HG03045 (cell line): ENCODE results near the gene ESAM.
A peak's percentile ranks its signal among the peaks of the same experiment; 100 is the strongest.

ENCODE experiments used
- ATAC-seq: cut with Tn5 transposase; IDR thresholded peaks from one replicate; pipeline ENCODE4 v1.9.1; 2021; ENCODE audit warnings: mild to moderate bottlenecking, moderate library complexity; ENCODE audit not compliant: unreplicated experiment

The ESAM gene

GRCh38 chr11:124737638-124738305, 24.3 kb downstream of the ESAM start:
- ATAC-seq = no peak

- ATAC-seq = no peak
These were observed 25.4 kb downstream of the ESAM start for GRCh38 chr11:124736736-124737135.

DNA sequence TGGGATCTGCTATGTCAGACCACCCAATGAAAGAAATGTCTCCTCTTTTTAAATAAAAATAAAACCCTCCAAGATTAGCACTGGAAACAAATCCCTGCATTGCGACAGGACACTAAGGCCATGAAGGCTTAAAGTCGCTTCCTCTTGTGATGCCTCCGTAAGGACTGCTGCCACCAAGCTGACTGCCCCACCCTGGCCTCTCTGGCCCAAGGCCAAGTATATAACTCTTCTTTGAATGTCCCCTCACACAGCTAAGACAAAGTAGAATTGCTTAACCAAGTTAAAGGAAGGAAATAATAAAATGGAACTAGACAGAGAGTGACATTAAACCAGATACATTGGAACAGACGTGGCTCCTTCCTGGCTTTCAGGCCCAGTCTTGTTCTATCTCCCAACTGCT, 29.9 kb downstream of the ESAM start:
- no peak for ATAC-seq

DNA sequence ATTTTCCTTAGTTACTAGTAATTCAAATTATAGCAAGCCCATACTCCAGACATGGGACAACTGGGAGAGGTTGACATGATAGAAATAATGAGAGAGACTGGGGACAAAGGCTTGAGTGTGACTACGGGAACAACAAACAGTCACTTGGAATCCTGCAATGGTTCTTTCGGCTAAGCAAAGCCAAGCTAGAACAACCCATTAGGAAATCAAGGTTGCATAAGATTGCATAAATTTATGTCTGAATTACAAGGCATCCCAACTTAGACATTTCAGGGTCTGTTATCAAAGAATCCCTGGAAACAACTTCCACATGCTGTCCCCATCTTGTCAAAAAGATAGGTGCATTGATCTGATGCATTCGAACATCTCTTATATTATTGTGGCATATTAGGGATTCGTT, 32.5 kb downstream of the ESAM start:
- ATAC-seq = no peak

DNA sequence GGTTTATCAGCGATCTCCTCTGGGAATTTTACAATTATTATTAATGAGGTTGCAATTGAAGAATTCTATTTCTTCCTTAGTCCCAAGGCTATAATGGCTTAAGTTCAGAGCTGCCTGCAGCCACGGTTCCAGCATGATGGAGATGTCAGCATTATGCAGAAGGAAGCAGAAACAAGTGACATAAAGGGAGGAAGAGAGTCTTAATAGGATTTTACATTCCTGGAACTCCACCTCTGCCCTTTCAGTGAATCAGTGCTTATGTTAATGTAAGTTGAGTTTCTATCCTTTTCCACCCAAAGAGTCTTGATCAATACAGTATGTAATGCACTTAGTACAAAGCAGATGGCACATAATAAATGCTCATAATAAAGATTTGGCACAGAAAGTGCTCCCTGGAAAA, 34.0 kb downstream of the ESAM start:
- ATAC-seq = no peak

GRCh38 chr11:124727474-124727873, 34.6 kb downstream of the ESAM start:
- ATAC-seq = no peak

DNA sequence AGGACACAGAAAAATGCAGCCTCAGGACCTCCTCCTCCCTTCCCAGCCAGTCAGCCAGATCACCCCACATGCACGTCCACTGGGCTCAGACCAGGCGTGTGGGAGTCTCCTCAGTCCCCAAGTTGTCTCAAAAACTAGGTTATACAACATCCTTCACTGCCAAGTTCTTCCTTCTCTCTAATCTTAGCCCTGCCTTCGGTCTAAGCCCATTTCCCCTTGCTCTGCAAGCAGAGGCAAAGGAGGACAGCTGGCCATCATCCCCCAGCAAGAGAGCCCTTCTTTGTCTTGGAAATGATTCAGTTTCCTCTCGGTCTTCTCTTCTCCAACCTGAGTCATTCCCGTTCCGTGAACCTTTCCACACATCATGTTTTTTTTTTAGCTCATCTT, 36.4 kb downstream of the ESAM start:
- no peak for ATAC-seq

DNA sequence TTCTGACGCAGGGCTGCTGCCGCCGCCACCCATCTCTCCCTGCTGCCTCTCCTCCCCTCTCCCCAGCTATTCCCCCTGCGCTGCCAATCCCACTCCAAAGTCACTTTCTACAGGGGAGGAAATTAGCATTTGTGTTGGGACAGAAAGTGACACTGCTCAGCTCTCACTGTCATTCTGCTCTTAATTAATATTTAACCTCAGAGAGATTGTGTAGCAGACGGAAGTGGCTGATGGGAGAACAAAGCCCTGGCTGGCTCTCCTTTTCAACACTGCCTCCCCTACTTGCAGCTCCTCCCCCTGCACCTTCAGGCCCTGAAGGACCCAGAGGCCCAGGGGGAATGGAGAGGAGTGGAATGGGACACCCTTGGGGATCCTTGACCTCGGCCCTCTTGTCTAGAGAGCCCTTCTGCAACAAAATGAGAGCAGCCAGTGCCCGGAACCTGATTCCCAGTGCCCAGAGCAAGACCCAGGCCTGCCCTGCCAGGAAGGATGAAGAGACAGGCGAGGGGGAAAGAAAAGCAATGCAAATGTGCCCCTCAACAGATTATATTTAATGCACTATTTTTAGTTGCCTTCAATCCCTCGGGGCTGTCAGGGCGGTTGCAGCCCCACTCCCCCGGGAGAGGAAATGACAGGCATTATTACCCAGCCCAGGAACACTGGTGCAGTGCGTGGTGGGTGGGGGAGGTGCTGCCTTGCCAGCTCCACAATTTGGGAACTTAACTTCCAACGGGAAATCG, 36.9 kb downstream of the ESAM start:
- ATAC-seq = peak; percentile 67

DNA sequence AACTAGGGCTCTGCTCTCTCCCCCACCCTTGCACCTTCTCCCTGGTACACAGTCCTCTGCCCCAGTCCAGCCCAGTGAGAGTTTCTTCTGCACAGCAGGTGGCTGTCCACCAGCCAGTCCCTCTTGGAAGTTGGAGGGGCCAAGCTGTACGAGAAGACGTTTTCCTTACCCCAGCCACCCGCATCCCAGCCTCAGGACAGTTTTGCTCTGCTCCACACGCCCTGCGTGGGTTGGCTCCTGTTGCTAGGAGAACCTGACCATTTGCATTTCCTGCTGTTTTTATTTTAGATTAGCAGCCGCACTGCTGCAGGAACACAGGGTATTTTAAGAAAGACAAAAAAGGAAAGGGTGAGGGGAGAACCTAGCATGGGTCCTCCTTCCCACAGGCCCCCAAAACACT, 39.9 kb downstream of the ESAM start:
- ATAC-seq = no peak

DNA sequence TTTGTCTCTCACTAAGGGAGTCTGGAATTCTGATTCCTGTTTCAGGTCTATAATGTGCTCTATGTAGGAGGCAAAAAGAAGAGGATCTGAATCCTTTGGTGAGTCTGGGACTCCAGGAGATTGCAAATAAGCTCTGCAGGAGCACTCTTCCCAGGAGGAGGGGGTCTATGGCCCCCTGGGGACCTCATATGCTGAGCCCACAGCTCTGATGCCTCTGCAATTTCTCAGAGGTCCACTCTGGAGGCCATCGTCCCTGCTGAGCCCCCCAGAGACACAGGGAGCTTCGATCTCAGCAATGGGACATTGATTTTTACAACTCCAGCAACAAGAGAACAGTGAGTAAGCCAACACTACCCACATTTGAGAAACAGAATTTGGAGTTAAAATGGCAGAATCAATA, 42.6 kb downstream of the ESAM start:
- no peak for ATAC-seq

DNA sequence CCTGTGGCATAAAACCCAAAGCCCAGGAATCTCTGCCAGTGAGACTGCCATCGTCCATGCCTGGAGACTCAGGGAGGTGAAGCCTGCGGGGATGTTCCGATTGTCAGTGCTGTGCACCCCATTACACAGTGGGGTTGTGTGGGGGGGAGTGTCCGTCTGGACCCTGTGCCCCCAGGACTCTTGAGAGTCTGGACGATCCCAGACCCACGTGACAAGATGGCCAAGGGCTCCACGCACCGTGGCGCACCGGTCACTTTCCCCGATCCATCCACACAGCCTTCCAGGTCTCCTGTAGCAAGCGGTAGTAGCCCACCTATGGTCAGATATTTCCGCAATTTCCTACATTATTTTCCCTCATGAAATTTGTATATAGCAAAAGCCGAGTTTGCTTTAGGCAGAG, 43.3 kb downstream of the ESAM start:
- no peak for ATAC-seq

DNA sequence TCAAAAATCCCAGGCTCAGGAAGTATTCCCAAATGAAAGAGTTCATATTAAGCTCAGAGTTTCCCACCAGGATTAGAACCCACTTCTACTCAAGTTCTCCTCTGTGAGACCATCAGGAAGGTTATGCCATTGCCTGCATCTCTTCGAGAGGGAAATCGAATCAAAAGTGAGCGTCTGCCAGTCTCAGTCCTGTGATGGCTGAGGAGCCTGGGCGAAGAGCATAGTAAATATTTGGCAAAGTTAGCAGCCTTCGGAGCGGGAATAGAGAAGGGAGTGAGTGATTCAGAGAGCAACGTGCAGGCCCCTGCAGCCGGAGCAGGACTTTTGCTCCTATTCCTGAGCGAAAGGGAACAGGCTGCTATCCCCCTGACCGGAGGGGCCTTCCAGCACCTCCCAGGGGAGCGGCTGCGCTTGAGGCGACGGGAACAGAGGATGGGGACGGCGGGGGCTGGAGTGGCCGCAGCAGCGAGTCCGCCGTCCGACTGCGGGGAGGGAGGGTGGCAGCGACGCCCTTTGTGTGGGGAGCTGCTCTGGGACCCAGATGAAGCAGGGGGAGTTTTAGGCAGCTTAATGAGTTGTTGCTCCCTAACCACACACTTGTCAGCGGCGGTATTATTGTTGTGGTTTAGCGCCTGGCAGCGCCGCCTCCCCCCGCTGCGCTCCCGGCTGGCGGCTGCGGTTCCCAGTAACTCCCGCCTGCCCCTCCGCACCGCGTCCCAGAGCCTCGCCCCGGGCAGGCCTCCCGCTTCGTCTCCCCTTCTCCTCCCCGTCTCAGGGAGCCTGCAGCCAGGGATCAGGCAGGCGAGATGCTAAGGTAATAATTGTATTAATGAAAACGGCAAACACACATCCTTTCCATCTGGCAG, 44.1 kb downstream of the ESAM start:
- no peak for ATAC-seq

DNA sequence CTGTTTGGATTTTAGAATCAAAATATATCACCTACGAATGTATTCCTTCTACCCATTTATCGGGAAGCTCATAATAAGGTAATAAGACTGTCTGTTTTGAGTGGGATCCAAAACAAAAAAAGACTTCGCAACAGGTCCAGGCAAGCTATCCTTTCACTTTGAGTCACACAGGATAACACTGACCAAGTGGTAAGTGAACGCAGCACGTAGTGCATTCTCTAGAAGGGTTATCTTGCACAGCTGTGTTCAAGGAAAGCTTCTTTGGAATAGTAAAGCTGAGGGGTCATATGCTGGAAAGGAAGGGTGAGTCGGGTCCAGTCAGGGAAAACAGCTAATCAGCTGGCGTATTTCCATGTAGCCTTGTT, 44.7 kb downstream of the ESAM start:
- no peak for ATAC-seq

- no peak for ATAC-seq
These were observed 45.5 kb downstream of the ESAM start for GRCh38 chr11:124716591-124716990.

GRCh38 chr11:124712392-124712791, 49.7 kb downstream of the ESAM start:
- no peak for ATAC-seq

DNA sequence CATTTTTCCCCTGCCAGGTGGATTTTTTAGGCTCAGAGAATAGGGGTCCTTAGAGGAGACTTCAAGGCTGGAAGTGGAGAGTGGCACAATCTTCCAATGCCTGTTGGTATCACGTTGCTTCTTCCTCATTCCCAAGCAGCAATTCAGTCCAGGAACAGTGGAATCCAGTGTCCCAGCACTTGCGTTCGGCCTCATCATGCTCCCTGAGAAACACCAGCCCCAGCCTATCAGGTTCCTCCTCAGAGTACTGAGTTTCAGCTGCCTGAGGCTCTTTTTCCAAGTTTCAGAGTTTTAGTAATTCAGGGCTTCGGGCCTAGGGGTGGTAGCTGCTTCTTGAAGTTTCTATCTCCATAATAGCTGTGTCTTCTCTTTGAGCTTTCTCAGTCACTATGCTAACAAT, 54.3 kb downstream of the ESAM start:
- no peak for ATAC-seq
